Keratinocyte (primary cell): ENCODE data around the gene THSD7B. TPM values are rescaled to one million over a fixed set of nuclear protein-coding genes. Genes with fewer than 3 reads are reported as not detected.

Source experiments
- DNase-seq: peaks from one replicate; pipeline ENCODE4 v3.0.0-alpha.2; 2011; ENCODE audit warnings: low read depth, missing footprints, low spot score
- FAIRE-seq: peaks from 2 replicates; lab custom pipeline; 2011; peaks lifted over from hg19 to GRCh38; lab: Jason Lieb, UNC
- H2AFZ ChIP-seq: 2 replicates; pipeline ENCODE4 v1.6.0; 2012; ENCODE audit warnings: low read length, control low read depth, inconsistent platforms; ENCODE audit not compliant: control insufficient read depth
- H3K27ac ChIP-seq: 2 replicates; pipeline ENCODE4 v1.5.1; 2011; ENCODE audit warnings: low read length; ENCODE audit not compliant: control insufficient read depth, insufficient read depth
- H3K27me3 ChIP-seq: 3 replicates; pipeline ENCODE4 v1.6.0; 2011; ENCODE audit warnings: low read length; ENCODE audit not compliant: control insufficient read depth, insufficient read depth; ENCODE audit errors: extremely low read depth
- H3K36me3 ChIP-seq, 2 experiments: 2 replicates in 1 of 2; 3 replicates in 1 of 2; pipeline ENCODE4 v1.5.1; 2011; ENCODE audit warnings: low read length in 2 of 2, mild to moderate bottlenecking in 1 of 2; ENCODE audit not compliant: control insufficient read depth in 2 of 2, insufficient read depth in 2 of 2; ENCODE audit errors: extremely low read depth in 1 of 2
- H3K4me1 ChIP-seq: 3 replicates; pipeline ENCODE4 v1.5.1; 2011; ENCODE audit warnings: low read length; ENCODE audit not compliant: control insufficient read depth, insufficient read depth; ENCODE audit errors: extremely low read depth
- H3K4me2 ChIP-seq: 3 replicates; pipeline ENCODE4 v1.6.0; 2011; ENCODE audit warnings: low read depth, low read length; ENCODE audit not compliant: control insufficient read depth, insufficient read depth; ENCODE audit errors: extremely low read depth
- H3K4me3 ChIP-seq, 3 experiments: fragments of 200-600 bp in 1 of 3; sonication (generic) in 1 of 3; 2 replicates in 2 of 3; 3 replicates in 1 of 3; pipeline ENCODE4 v1.5.1; 2011 to 2016; ENCODE audit warnings: low read length in 3 of 3, mild to moderate bottlenecking in 3 of 3, control low read depth in 2 of 3, inconsistent platforms in 1 of 3, low read depth in 1 of 3, mixed read lengths in 1 of 3, mixed run types in 1 of 3, moderate library complexity in 1 of 3; ENCODE audit not compliant: control insufficient read depth in 2 of 3, insufficient read depth in 2 of 3; ENCODE audit errors: extremely low read depth in 1 of 3
- H3K79me2 ChIP-seq: 2 replicates; pipeline ENCODE4 v1.6.0; 2012; ENCODE audit warnings: low read length; ENCODE audit not compliant: control insufficient read depth, insufficient read depth
- H3K9ac ChIP-seq: 3 replicates; pipeline ENCODE4 v1.6.0; 2011; ENCODE audit warnings: low read length; ENCODE audit not compliant: control insufficient read depth, insufficient read depth; ENCODE audit errors: extremely low read depth
- H3K9me1 ChIP-seq: 3 replicates; pipeline ENCODE4 v1.6.0; 2011; ENCODE audit warnings: low read length; ENCODE audit not compliant: control insufficient read depth, insufficient read depth; ENCODE audit errors: extremely low read depth
- H3K9me3 ChIP-seq: 2 replicates; pipeline ENCODE4 v1.5.1; 2012; ENCODE audit warnings: low read depth, low read length; ENCODE audit not compliant: control insufficient read depth
- H4K20me1 ChIP-seq: 3 replicates; pipeline ENCODE4 v1.6.0; 2011; ENCODE audit warnings: low read length; ENCODE audit not compliant: control insufficient read depth, insufficient read depth; ENCODE audit errors: extremely low read depth
- EZH2 ChIP-seq: IDR thresholded peaks from one replicate; pipeline ENCODE4 v1.6.1; 2012; ENCODE audit warnings: inconsistent platforms, mild to moderate bottlenecking, low read length, moderate library complexity
- dilution Hi-C: fragments of 300-500 bp; cut with MboI; formaldehyde crosslinking; loops from one replicate; pipeline ENCODE4 v1.7.0; 2020; ENCODE audit warnings: low sequenced_read_pairs; ENCODE audit not compliant: extremely low pct_ligation_motif_present
- polyA plus RNA-seq, 5 experiments: library from polyadenylated mRNA; depleted of rRNA in 3 of 5; stranded (reverse) in 3 of 5; stranded (forward) in 1 of 5; unstranded in 1 of 5; fragments of >200 nt; gene quantifications; 1 replicate in 1 of 5; 2 replicates in 3 of 5; 3 replicates in 1 of 5; pipeline versions ENCODE4 v1.2.1 to v1.2.3, GENCODE V29; 2011 to 2012; ENCODE audit warnings: missing spikeins in 2 of 5, low read depth in 1 of 5, low replicate concordance in 1 of 5
- TF ChIP-seq, protein P1 (sequence below), 3 experiments: IDR thresholded peaks in 1 of 3; conservative IDR thresholded peaks in 1 of 3; optimal IDR thresholded peaks in 1 of 3; 2 replicates in 2 of 3; 3 replicates in 1 of 3; pipeline versions ENCODE3 to v1.5.1; 2011; ENCODE audit warnings: low read length in 3 of 3, mild to moderate bottlenecking in 3 of 3, moderate library complexity in 2 of 3, control low read depth in 1 of 3, inconsistent platforms in 1 of 3; ENCODE audit not compliant: insufficient read depth in 2 of 3; ENCODE audit errors: extremely low read depth in 1 of 3

Gene THSD7B
- polyA plus RNA-seq, 1 donor (not counting 4 experiments of a cell fraction or from before 2014, with no cell fraction given): 0.04 TPM

DNA sequence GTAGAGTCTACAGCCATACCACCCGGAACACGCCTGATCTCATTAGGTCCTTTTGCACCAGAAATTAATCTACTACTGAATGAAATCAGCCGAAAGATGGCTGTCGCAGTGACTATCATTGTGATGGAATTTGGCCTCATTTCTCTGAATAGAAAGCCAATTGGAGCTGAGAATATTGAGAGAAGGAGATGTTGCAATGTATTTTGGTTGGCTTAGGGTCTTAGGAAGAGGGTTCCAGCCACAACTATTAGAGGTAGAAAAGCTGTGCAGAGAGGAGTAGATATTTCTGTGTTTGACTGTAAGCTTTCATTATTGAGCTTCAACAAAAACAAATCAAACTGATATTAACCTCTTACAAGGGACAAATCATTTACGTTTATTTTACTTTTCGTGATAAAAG lies 98.1 kb downstream of the THSD7B start:
- Histone ChIP-seq H3K9ac (no peak overlapping the region), H3K36me3 (no peaks in the 10 kb centered on the region), H3K79me2 (no peaks in the 10 kb centered on the region), H3K9me3 (no peaks in the 10 kb centered on the region), H2AFZ (no peak overlapping the region), H3K4me1 (no peaks in the 10 kb centered on the region), H3K9me1 (no peaks in the 10 kb centered on the region), H3K4me3 (no peak overlapping the region), H3K4me2 (no peak overlapping the region), H3K27ac (no peak overlapping the region), H4K20me1 (no peaks in the 10 kb centered on the region), H3K27me3 (no peaks in the 10 kb centered on the region)
- no peak for DNase-seq
- dilution Hi-C loops: no loop called here
- FAIRE-seq: no peak
- TF ChIP-seq EZH2: no peak
- TF ChIP-seq, protein P1, sequence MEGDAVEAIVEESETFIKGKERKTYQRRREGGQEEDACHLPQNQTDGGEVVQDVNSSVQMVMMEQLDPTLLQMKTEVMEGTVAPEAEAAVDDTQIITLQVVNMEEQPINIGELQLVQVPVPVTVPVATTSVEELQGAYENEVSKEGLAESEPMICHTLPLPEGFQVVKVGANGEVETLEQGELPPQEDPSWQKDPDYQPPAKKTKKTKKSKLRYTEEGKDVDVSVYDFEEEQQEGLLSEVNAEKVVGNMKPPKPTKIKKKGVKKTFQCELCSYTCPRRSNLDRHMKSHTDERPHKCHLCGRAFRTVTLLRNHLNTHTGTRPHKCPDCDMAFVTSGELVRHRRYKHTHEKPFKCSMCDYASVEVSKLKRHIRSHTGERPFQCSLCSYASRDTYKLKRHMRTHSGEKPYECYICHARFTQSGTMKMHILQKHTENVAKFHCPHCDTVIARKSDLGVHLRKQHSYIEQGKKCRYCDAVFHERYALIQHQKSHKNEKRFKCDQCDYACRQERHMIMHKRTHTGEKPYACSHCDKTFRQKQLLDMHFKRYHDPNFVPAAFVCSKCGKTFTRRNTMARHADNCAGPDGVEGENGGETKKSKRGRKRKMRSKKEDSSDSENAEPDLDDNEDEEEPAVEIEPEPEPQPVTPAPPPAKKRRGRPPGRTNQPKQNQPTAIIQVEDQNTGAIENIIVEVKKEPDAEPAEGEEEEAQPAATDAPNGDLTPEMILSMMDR (optimal IDR thresholded peaks at IDR 0.05 in 1 of 3, IDR thresholded peaks at IDR 0.05 in 1 of 3, conservative IDR thresholded peaks at IDR 0.05 in 1 of 3; ENCODE audit: extremely low read depth in 1 of 3, insufficient read depth in 2 of 3, low read length in 3 of 3): no peak

DNA sequence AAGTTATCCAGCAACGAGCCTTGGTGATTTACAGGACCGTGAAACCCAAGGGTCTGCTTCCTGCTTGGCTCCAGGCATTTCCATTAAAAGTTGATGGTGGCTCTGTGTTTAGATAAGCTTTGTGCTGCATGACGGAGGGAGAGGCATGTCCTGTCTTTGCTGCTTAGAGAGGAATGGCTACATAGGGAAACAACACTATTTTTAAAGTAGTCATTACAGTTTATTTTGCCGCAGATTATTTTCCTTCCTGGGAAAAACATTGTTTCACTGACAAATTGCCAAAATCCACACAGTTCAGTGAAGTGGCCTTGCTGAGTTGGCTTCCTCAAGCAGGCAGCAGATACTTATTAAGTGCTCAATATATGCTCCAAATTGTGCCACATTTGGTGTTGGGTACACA lies 98.5 kb downstream of the THSD7B start:
- H3K9ac ChIP-seq: no peak overlapping the region
- no peak overlapping the region for H3K4me2 ChIP-seq
- H3K4me3 ChIP-seq: no peak overlapping the region
- no peak for FAIRE-seq
- H3K4me1 ChIP-seq: no peaks in the 10 kb centered on the region
- no peaks in the 10 kb centered on the region for H3K27me3 ChIP-seq
- no peaks in the 10 kb centered on the region for H3K9me3 ChIP-seq
- no peak for TF ChIP-seq EZH2
- TF ChIP-seq, protein P1 (optimal IDR thresholded peaks at IDR 0.05 in 1 of 3, IDR thresholded peaks at IDR 0.05 in 1 of 3, conservative IDR thresholded peaks at IDR 0.05 in 1 of 3; ENCODE audit: extremely low read depth in 1 of 3, insufficient read depth in 2 of 3, low read length in 3 of 3): no peak
- no peak overlapping the region for H2AFZ ChIP-seq
- no peaks in the 10 kb centered on the region for H3K79me2 ChIP-seq
- no peak for DNase-seq
- dilution Hi-C loops: no loop called here
- no peaks in the 10 kb centered on the region for H3K36me3 ChIP-seq
- no peaks in the 10 kb centered on the region for H4K20me1 ChIP-seq
- H3K9me1 ChIP-seq: no peaks in the 10 kb centered on the region
- H3K27ac ChIP-seq: no peak overlapping the region
